Kidney (tissue), 14 donors: ENCODE results near the gene SLC4A2. TPM values are rescaled to one million over a fixed set of nuclear protein-coding genes. Genes with fewer than 3 reads are reported as not detected.

Experiments
- DNase-seq, 5 donors: peaks; one replicate each; pipeline ENCODE4 v3.0.0-alpha.2; 2013 to 2020
- FAIRE-seq: peaks from 2 replicates; lab custom pipeline; 2012; peaks lifted over from hg19 to GRCh38; lab: Jason Lieb, UNC
- H3K27ac ChIP-seq, 2 donors: one replicate each; pipeline ENCODE4 v1.7.0; 2013; ENCODE audit warnings: low read depth in 2 of 2, low read length in 2 of 2, inconsistent platforms in 1 of 2
- H3K27me3 ChIP-seq: one replicate; pipeline ENCODE4 v1.7.1; 2013; ENCODE audit warnings: low read length, inconsistent platforms; ENCODE audit not compliant: control insufficient read depth, insufficient read depth
- H3K36me3 ChIP-seq, 3 donors: one replicate each; pipeline versions ENCODE4 v1.7.0 to v1.7.1; 2013; ENCODE audit warnings: low read length in 3 of 3, control low read depth in 1 of 3, inconsistent platforms in 1 of 3; ENCODE audit not compliant: insufficient read depth in 3 of 3, control insufficient read depth in 2 of 3
- H3K4me1 ChIP-seq, 3 donors: one replicate each; pipeline versions ENCODE4 v1.7.0 to v1.7.1; 2013; ENCODE audit warnings: low read length in 3 of 3, inconsistent platforms in 1 of 3, low read depth in 1 of 3; ENCODE audit not compliant: control insufficient read depth in 2 of 3, insufficient read depth in 2 of 3
- H3K4me3 ChIP-seq, 3 donors: one replicate each; pipeline versions ENCODE4 v1.7.0 to v1.8.1; 2013; ENCODE audit warnings: low read length in 3 of 3, control low read depth in 1 of 3, inconsistent platforms in 1 of 3
- H3K9ac ChIP-seq, 3 donors: one replicate each; pipeline versions ENCODE4 v1.7.0 to v1.7.1; 2013; ENCODE audit warnings: low read length in 3 of 3, control low read depth in 1 of 3, inconsistent platforms in 1 of 3
- H3K9me3 ChIP-seq, 3 donors: one replicate each; pipeline versions ENCODE4 v1.7.0 to v1.7.1; 2013; ENCODE audit warnings: low read length in 3 of 3, control low read depth in 1 of 3, inconsistent platforms in 1 of 3; ENCODE audit not compliant: control insufficient read depth in 2 of 3, insufficient read depth in 1 of 3
- intact Hi-C: fragments of 100-400 bp; cut with DNase I; formaldehyde crosslinking; loops from one replicate; pipeline ENCODE4 v1.11.1; 2022
- polyA plus RNA-seq: library from polyadenylated mRNA; stranded (reverse); fragments of 350-450 nt; fragmentation: Illumina TruSeq; extraction: RNeasy Lipid Tissue Mini Kit (QIAGEN cat#74804); gene quantifications from one replicate; pipeline ENCODE4 v1.2.3, GENCODE V29; 2014; ENCODE audit warnings: low read depth, low replicate concordance; ENCODE audit not compliant: insufficient read depth
- total RNA-seq: library from RNA; stranded (reverse); fragmentation: NEBNext Ultra II Directional; extraction: Animal tissue kit (Norgen Biotek cat#: 25700); gene quantifications from one replicate; pipeline ENCODE4 v1.2.1, GENCODE V29; 2021
- TF ChIP-seq, protein P1 (sequence below): IDR thresholded peaks from 3 replicates; pipeline ENCODE4 v1.5.1; 2012; ENCODE audit warnings: mild to moderate bottlenecking, moderate library complexity, borderline replicate concordance; ENCODE audit not compliant: insufficient read depth; ENCODE audit errors: extremely low read depth
- donor health status: control.
- donor health status: control.
- donor health status: control.
- donor health status: control.
- donor health status: control.
- donor health status: DM: yes; HTN: yes; CAD: no.
- donor health status: Normal renal cell carcinoma (clear cell type).

SLC4A2 gene
- total and polyA plus RNA-seq, 2 donors from 2014 or later: 104 to 150 TPM

DNA sequence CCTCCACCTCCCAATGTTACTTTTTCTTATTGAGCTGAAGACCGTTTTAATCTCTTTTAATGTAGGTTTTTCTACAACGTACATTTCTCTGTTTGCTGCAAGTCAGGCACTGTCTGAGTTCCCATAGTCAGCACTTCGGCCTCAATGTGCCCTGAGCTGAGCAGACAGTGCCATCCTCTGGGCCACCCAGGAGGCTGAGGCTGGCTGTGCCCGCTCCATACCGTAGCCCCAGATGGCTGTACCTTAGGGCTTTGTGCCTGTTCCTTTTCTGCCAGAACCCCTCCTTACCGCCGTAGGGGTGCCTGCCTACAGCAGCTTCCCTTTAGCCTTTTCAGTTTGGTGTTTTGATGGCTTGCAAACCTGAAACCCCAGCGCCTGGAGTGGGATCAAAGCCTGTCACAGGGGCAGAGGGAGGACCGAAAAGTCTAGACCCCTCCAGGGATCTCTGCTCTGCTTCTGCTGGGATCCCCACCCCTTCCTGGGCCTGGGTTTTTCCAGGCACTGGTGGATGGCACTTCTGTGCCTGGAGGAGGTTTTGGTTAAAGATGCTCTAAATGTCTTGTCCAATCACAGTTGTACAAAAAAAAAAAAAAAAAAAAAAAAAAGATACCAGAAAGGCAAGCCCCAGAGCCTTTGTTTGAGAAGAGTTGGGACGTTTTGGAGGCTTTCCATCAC, 35.9 kb downstream of the SLC4A2 start:
- H3K4me1 ChIP-seq: peaks cover 0 to 5% (median 2%) of the 10 kb centered on the region in 3 donors
- FAIRE-seq (no peak), DNase-seq (peak in 1 of 5 donors; percentile 32)
- H3K9me3 ChIP-seq: no peaks in the 10 kb centered on the region
- H3K36me3 ChIP-seq: no peaks in the 10 kb centered on the region
- no peaks in the 10 kb centered on the region for H3K27me3 ChIP-seq
- no peak overlapping the region for H3K27ac ChIP-seq
- TF ChIP-seq, protein P1, sequence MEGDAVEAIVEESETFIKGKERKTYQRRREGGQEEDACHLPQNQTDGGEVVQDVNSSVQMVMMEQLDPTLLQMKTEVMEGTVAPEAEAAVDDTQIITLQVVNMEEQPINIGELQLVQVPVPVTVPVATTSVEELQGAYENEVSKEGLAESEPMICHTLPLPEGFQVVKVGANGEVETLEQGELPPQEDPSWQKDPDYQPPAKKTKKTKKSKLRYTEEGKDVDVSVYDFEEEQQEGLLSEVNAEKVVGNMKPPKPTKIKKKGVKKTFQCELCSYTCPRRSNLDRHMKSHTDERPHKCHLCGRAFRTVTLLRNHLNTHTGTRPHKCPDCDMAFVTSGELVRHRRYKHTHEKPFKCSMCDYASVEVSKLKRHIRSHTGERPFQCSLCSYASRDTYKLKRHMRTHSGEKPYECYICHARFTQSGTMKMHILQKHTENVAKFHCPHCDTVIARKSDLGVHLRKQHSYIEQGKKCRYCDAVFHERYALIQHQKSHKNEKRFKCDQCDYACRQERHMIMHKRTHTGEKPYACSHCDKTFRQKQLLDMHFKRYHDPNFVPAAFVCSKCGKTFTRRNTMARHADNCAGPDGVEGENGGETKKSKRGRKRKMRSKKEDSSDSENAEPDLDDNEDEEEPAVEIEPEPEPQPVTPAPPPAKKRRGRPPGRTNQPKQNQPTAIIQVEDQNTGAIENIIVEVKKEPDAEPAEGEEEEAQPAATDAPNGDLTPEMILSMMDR: no peak
- intact Hi-C loops: no loop called here
- H3K4me3 ChIP-seq: no peak overlapping the region
- H3K9ac ChIP-seq: no peak overlapping the region

GRCh38 chr7:151095828-151096475, 36.6 kb downstream of the SLC4A2 start:
- TF ChIP-seq, protein P1: no peak
- no peak for FAIRE-seq
- Histone ChIP-seq H3K4me3 (no peak overlapping the region), H3K9me3 (no peaks in the 10 kb centered on the region), H3K4me1 (peaks cover 0 to 4% (median 2%) of the 10 kb centered on the region in 3 donors), H3K27me3 (no peaks in the 10 kb centered on the region), H3K27ac (no peak overlapping the region), H3K36me3 (no peaks in the 10 kb centered on the region), H3K9ac (no peak overlapping the region)
- peak in 1 of 5 donors; percentile 46 for DNase-seq
- intact Hi-C loops: no loop called here

- Histone ChIP-seq H3K27ac (no peak overlapping the region), H3K4me1 (peaks cover 0 to 2% (median 0%) of the 10 kb centered on the region in 3 donors), H3K36me3 (no peaks in the 10 kb centered on the region), H3K9me3 (no peaks in the 10 kb centered on the region), H3K9ac (no peak overlapping the region), H3K4me3 (no peak overlapping the region), H3K27me3 (no peaks in the 10 kb centered on the region)
- peak in 1 of 5 donors; percentile 59 for DNase-seq
- no peak for FAIRE-seq
- intact Hi-C loops: no loop called here
- TF ChIP-seq, protein P1: no peak
Measured at GRCh38 chr7:151099486-151100211, 40.3 kb downstream of the SLC4A2 start.
